Astrocyte (in vitro differentiated cells and primary cell): ENCODE results near the gene MAPKAP1. TPM values are rescaled to one million over a fixed set of nuclear protein-coding genes. Genes with fewer than 3 reads are reported as not detected.

Source experiments
- DNase-seq: peaks from one replicate; pipeline ENCODE4 v3.0.0-alpha.2; 2010; ENCODE audit warnings: low read depth
- FAIRE-seq: peaks from 2 replicates; lab custom pipeline; 2011; peaks lifted over from hg19 to GRCh38; lab: Jason Lieb, UNC
- H2AFZ ChIP-seq: 2 replicates; pipeline ENCODE4 v1.6.0; 2012; ENCODE audit warnings: low read depth, low read length, inconsistent platforms
- H3K27ac ChIP-seq: 2 replicates; pipeline ENCODE4 v1.5.1; 2011; ENCODE audit warnings: low read depth, low read length, inconsistent platforms
- H3K27me3 ChIP-seq: 2 replicates; pipeline ENCODE4 v1.6.0; 2011; ENCODE audit warnings: low read length, inconsistent platforms; ENCODE audit not compliant: insufficient read depth
- H3K36me3 ChIP-seq: 2 replicates; pipeline ENCODE4 v1.5.1; 2011; ENCODE audit warnings: low read length, inconsistent platforms; ENCODE audit not compliant: insufficient read depth
- H3K4me1 ChIP-seq: 2 replicates; pipeline ENCODE4 v1.5.1; 2011; ENCODE audit warnings: low read length, inconsistent platforms; ENCODE audit not compliant: insufficient read depth
- H3K4me2 ChIP-seq: 2 replicates; pipeline ENCODE4 v1.6.0; 2012; ENCODE audit warnings: low read length, inconsistent platforms
- H3K4me3 ChIP-seq: 2 replicates; pipeline ENCODE4 v1.5.1; 2011; ENCODE audit warnings: low read depth, mild to moderate bottlenecking, low read length, inconsistent platforms; ENCODE audit not compliant: insufficient read depth
- H3K79me2 ChIP-seq: 2 replicates; pipeline ENCODE4 v1.6.0; 2012; ENCODE audit warnings: mild to moderate bottlenecking, low read length, inconsistent platforms; ENCODE audit not compliant: insufficient read depth
- H3K9ac ChIP-seq: 2 replicates; pipeline ENCODE4 v1.6.0; 2012; ENCODE audit warnings: mild to moderate bottlenecking, low read length, inconsistent platforms
- H3K9me3 ChIP-seq: 2 replicates; pipeline ENCODE4 v1.5.1; 2012; ENCODE audit warnings: low read depth, mild to moderate bottlenecking, low read length, inconsistent platforms; ENCODE audit not compliant: insufficient read depth
- H4K20me1 ChIP-seq: 2 replicates; pipeline ENCODE4 v1.6.0; 2012; ENCODE audit warnings: low read length, inconsistent platforms; ENCODE audit not compliant: insufficient read depth
- H3K27ac Mint-ChIP-seq: one replicate; pipeline ENCODE4 v1.8.0; 2021; ENCODE audit warnings: mild to moderate bottlenecking, mixed read lengths; ENCODE audit not compliant: unreplicated experiment
- H3K27me3 Mint-ChIP-seq: one replicate; pipeline ENCODE4 v1.8.0; 2021; ENCODE audit warnings: low read depth, mixed read lengths; ENCODE audit not compliant: unreplicated experiment
- H3K36me3 Mint-ChIP-seq: one replicate; pipeline ENCODE4 v1.8.0; 2021; ENCODE audit warnings: low read depth, mixed read lengths; ENCODE audit not compliant: unreplicated experiment
- H3K4me1 Mint-ChIP-seq: one replicate; pipeline ENCODE4 v1.8.0; 2021; ENCODE audit warnings: low read depth, mixed read lengths; ENCODE audit not compliant: unreplicated experiment
- H3K4me3 Mint-ChIP-seq: one replicate; pipeline ENCODE4 v1.8.0; 2021; ENCODE audit warnings: mild to moderate bottlenecking, moderate library complexity, mixed read lengths; ENCODE audit not compliant: unreplicated experiment
- H3K9me3 Mint-ChIP-seq: one replicate; pipeline ENCODE4 v1.8.0; 2021; ENCODE audit warnings: mild to moderate bottlenecking, mixed read lengths; ENCODE audit not compliant: unreplicated experiment
- CTCF ChIP-seq: IDR thresholded peaks from 2 replicates; pipeline ENCODE4 v1.5.1; 2011; ENCODE audit warnings: low read depth, mild to moderate bottlenecking, inconsistent platforms, low read length, moderate library complexity; ENCODE audit not compliant: insufficient read depth
- EZH2 ChIP-seq: IDR thresholded peaks from 2 replicates; pipeline ENCODE4 v1.6.1; 2012; ENCODE audit warnings: mild to moderate bottlenecking, low read length, inconsistent platforms; ENCODE audit not compliant: insufficient read depth
- total RNA-seq: library from RNA; stranded (reverse); gene quantifications from 2 replicates; pipeline ENCODE4 v1.2.1, GENCODE V29; 2021

Gene MAPKAP1
- total RNA-seq, 1 donor from 2014 or later = 109 TPM

- no peak overlapping the region for H2AFZ ChIP-seq
Observed at GRCh38 chr9:125430161-125431011, 276.6 kb downstream of the MAPKAP1 start.

DNA sequence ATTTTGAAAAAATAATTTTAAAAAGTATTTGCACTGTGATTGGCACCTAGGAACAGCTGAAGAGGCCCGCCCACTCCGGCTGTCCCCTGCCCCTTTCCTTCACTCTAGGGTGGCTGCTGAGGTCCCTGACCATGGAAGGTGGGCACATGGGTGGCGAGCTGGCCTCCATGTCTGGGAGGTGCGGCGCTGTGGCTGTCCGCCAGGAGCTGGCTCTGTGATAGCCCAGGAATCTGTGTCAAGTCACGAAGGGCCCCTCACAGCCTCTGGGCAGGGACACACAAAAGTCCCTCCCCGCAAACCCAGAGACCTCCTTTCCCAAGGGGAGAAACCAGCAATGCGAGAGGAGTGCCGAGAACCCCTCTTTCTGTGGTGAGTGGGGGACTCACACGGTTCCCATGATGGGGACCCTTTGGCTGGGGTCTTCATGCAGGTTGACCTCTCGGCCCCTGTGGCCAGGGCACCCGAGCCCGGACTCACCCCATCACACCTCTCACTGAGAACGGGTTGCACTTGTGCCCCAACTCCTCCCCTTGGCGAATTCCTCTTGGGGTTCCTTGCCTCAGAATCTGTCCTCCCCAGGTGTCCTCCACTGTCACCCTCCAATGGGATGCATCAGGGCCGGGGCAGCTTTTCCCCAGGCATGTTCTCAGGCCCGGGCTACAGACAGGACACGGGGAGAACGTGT, 277.4 kb downstream of the MAPKAP1 start:
- Histone ChIP-seq H3K4me1 (no peaks in the 10 kb centered on the region), H3K27ac (no peak overlapping the region), H3K79me2 (no peaks in the 10 kb centered on the region), H3K4me3 (no peak overlapping the region), H3K9me3 (no peaks in the 10 kb centered on the region), H2AFZ (no peak overlapping the region), H3K36me3 (no peaks in the 10 kb centered on the region), H4K20me1 (no peaks in the 10 kb centered on the region), H3K4me2 (no peak overlapping the region), H3K27me3 (no peaks in the 10 kb centered on the region), H3K9ac (no peak overlapping the region)
- Mint-ChIP-seq H3K4me3 (no peak overlapping the region), H3K36me3 (peaks cover 3% of the 10 kb centered on the region), H3K9me3 (no peaks in the 10 kb centered on the region), H3K4me1 (no peaks in the 10 kb centered on the region), H3K27ac (no peak overlapping the region), H3K27me3 (peaks cover 4% of the 10 kb centered on the region)
- FAIRE-seq (no peak), DNase-seq (no peak)
- TF ChIP-seq EZH2 = no peak
- no peak for TF ChIP-seq CTCF

More at GRCh38 chr9:125430161-125431011, 276.6 kb downstream of the MAPKAP1 start:
- no peaks in the 10 kb centered on the region for H3K27me3 ChIP-seq
- H3K9ac ChIP-seq = no peak overlapping the region
- no peak overlapping the region for H3K4me2 ChIP-seq
- Mint-ChIP-seq H3K27ac (no peak overlapping the region), H3K4me3 (no peak overlapping the region), H3K27me3 (peaks cover 4% of the 10 kb centered on the region), H3K4me1 (no peaks in the 10 kb centered on the region), H3K9me3 (no peaks in the 10 kb centered on the region), H3K36me3 (peaks cover 2% of the 10 kb centered on the region)
- H3K9me3 ChIP-seq = no peaks in the 10 kb centered on the region
- H3K79me2 ChIP-seq = no peaks in the 10 kb centered on the region
- FAIRE-seq (no peak), DNase-seq (no peak)
- TF ChIP-seq CTCF (no peak), EZH2 (no peak)
- H3K4me1 ChIP-seq = no peaks in the 10 kb centered on the region
- H3K36me3 ChIP-seq = no peaks in the 10 kb centered on the region
- no peak overlapping the region for H3K27ac ChIP-seq
- no peaks in the 10 kb centered on the region for H4K20me1 ChIP-seq
- no peak overlapping the region for H3K4me3 ChIP-seq
